ENCODE measurements around the gene SNAPC1.

- TF ChIP-seq ZBTB17 (tag by site-specific recombination; IDR thresholded peaks at IDR 0.05) (no peak), PATZ1 (tag by site-specific recombination; IDR thresholded peaks at IDR 0.05) (no peak), ZBTB8A (tag by site-specific recombination; IDR thresholded peaks at IDR 0.05) (no peak), CTCF (tag by site-specific recombination; IDR thresholded peaks at IDR 0.05) (no peak), ZNF266 (tag by site-specific recombination; IDR thresholded peaks at IDR 0.05; ENCODE audit: low read depth) (no peak), ZNF274 (IDR thresholded peaks at IDR 0.05; ENCODE audit: low read length) (no peak), ZNF274 (tag by site-specific recombination; IDR thresholded peaks at IDR 0.05; ENCODE audit: borderline replicate concordance) (no peak), ZNF629 (tag by site-specific recombination; IDR thresholded peaks at IDR 0.05) (no peak)
These were observed 76.5 kb downstream of the SNAPC1 start for GRCh38 chr14:61838661-61839245.

Measured in HEK293 (cell line).